Measurements from ENCODE around the gene MMS22L.

DNA sequence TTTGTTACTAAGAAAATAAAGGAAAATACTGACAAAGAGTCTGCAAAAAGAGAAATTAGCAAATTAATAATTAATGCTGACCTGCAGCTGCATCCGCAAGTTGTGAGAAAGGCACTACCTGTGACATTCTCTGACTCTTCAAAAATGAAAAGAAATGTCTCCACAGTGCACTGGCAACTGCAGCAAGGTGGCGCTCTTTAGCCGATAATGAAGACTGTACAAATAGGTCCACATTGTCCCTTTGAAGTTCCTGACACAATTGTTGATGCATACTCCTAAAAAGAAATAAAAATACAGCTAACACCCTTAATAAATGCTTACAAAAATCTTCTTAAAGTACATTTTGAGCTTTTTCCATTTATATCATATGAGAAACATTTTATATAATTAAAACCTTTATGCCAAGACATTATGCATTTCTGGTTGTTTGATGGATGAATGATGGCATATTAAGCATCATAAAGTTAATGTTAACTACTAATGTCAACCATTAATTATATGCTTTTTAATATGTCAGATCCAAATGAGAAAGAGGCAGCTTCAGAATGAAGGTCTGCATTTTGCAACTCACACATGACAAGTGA lies 96.5 kb downstream of the MMS22L start:
- TF ChIP-seq POLR2A (IDR thresholded peaks at IDR 0.05; ENCODE audit: low read depth, low read length), result no peak
- TF ChIP-seq POLR2AphosphoS5 (IDR thresholded peaks at IDR 0.05; ENCODE audit: low read depth, low read length), result no peak
- TF ChIP-seq TAF1 (IDR thresholded peaks at IDR 0.05; ENCODE audit: low read depth, low read length), result no peak
